DMS 273 (cell line): ENCODE data around the gene CYBC1.
"Not testable (repeated sequence)": the region's sequence is repeated elsewhere in the genome, so short reads cannot be mapped to it uniquely, and the experiment has no call there.

Experiments used
- DNase-seq: peaks from one replicate; lab custom pipeline; 2025; ENCODE audit not compliant: unreplicated experiment; lab: John Stamatoyannopoulos, UW

Gene CYBC1

DNA sequence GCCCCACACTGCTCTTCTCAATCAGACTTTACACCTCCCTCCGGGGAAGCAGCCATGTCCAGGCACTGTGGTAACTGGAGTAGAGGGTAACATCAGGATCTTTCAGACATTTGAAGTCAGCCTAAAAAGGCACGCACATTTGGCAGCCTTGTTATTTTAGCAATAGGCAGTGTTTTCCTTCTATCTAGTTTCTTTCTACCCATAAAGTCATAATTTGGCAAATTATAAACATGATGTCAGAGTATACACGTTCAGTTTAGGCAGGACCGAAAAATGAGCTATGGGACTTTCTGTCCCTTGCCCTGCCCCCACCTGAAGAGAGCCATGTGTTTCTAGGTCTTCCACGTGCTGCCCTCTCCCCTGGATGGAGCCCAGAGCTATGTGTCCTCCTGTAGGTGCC, 29.1 kb upstream of the CYBC1 start:
- no peak for DNase-seq

DNA sequence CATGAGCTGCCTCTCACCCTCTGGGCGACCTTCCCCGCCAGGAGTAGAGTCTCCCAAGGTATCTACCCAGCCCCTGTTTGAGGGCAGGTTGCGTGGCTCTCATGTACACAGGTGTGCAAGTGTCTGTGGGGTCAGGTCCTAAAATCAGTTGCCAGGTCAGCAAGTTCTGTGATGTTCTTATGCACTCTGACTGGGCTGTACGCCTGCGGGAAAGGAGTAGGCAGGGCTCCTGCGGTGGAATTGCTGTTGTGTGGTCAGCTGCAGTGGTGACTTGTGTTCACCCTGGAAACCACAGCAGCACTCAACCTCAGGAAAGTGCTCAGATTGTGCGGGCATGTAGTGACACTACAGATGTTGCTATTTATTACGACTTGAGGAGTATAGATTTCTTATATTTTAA, 27.4 kb upstream of the CYBC1 start:
- DNase-seq = no peak

DNA sequence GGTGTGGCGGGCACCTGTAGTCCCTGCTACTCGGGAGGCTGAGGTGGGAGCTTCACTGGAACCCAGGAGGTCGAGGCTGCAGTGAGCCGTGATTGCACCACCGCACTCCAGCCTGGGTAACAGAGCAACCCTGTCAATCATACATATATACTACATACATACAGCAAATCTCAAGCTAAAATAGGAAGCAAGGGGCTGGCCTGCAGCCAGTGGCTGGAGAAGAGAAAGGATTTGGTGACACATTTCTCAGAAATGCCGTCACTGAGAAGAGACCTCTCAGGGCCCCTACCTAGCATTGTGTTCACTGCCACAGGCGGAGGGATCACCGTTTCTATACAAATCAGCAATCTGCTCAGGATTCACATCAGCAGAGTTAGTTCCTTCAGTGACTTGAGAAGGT, 24.9 kb upstream of the CYBC1 start:
- DNase-seq = no peak

DNA sequence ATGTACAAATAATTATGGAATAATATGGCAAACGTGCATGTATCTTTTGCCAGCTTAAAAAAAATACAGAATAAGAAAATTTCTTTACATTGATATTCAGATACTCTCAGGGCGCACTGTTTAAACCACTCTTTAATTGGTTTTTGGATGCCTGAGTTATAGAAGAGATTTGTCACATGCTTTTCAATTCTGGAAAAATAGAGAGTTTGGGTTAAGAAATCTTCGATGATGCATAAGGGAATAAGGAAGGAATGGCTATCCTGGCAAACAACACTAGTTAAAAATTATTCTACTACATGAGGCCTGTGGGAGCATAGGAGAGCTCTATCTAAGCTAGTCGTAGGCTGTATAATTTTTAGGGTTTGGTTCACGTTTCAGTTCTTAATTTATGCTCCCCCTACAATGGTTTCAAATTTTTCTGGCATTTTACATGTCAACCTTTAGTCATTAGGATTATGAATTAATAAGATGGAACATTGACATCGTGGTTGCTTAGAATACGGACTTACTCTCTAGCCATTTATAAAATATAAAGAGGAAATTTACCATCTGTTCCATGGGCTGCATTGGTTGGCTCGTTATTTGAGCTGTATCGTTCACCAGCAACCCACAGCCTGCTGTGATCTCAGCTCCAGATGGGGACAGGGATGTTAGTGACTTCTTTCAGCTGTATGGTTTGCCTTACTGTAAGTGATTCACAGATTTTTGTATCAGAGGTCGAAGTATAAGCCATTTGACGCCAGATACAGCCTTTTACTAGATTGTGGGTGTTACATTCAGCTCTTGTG, 23.9 kb upstream of the CYBC1 start:
- DNase-seq = peak; percentile 88

DNA sequence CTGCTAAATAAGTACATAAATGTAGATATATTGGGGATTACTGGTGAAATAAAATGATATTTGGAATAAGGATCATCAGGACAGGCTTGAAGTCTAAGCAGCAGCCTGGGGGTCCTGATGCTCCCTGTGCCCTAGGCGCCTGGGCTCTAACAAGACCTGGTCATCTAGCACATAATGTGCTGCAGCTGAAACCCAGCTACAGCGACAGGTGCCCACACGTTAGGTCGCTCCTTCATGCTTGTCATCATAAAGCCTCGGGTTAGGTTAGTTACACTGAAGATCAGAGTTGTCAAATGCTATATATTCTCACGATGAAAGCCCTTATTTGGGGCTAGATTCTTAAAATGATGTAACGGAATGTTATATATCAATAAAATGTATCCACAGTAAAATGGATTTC, 19.5 kb upstream of the CYBC1 start:
- DNase-seq = no peak

DNA sequence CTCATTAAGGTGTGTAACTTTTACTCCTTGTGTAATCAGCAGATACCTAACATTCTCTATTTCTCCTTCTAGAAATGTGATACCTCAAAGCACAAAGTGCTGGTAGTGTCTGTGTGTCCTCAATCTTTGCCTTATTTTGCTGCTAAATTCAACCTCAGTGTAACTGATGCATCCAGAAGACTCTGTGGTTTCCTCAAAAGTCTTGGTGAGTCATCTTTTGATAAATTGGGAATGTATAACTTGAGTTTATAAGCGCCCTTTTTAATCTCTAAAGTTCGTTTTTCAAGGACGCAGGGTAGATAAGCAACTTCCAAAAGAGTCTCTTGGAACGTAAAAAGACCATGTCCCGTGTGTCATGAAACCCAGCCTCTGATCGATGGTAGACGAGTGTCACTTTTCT, 18.1 kb upstream of the CYBC1 start:
- DNase-seq = no peak

DNA sequence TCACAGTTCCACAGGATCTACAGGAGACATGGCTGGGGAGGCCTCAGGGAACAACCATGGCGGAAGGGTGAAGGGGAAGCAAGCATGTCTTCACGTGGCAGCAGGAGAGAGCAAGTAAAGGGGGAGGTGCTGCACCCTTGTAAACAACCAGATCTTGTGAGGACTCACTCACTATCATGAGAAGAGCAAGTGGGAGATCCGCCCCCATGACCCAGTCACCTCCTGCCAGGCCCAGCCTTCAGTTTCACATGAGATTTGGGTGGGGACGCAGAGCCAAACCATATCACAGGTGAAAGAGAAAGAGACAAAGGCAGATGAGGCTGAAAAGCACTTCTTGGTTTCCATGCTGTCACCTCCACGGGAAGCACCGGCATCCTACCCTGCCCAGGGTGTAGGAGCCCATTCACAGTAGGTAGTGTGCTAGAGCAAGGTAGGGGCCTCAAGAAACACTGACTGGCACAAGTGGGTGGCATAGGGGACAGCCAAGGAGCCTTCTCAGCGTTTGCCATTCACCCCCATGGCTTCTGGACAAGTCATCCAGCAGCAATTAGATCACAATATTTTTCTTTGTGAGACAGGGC, 14.6 kb upstream of the CYBC1 start:
- no peak for DNase-seq

DNA sequence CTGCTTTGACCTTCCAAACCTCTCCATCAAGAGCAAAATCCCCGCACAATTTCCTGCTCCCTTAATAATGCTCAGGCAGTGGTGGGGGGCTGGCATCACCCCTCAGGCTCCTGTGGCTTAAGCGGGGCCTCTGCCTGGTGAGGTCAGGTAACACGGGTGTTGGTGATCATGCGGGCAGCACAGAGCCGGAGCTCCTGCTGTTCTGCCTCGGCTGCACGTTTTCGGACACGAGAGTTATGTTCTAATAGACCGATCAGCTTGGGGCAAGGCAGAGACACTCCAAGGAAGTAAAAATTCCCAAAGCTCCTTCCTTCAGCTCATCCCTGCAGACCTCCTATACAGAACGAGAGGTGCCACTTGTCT, 14.0 kb upstream of the CYBC1 start:
- DNase-seq = no peak

DNA sequence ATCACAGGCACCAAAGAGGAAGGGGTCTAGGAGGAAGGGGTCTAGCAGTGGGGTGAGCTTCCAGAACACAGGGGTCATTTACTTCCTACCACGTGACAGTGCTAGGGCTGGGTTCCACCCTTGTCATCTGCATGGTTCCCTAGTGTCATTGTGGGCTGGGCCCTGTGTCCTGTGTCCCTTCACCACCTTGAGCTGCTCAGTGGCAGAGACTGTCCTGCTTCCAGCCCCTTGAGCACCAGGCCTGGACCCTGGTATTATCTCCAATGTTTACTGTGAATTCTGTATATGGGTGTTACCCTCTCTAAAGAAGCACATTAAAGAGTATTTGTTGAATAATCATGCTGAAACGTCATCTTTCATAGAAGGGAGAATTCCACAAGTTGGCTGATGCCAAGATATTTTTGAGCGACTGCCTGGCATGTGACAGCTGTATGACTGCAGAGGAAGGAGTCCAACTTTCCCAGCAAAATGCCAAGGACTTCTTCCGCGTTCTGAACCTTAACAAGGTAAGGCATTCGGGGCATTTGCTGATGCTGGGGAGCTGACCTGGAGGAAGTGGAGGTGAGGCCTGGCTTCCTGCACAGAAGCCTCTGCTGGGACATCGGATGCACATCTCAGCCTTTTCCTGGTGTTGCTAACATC, 13.5 kb upstream of the CYBC1 start:
- DNase-seq = no peak

DNA sequence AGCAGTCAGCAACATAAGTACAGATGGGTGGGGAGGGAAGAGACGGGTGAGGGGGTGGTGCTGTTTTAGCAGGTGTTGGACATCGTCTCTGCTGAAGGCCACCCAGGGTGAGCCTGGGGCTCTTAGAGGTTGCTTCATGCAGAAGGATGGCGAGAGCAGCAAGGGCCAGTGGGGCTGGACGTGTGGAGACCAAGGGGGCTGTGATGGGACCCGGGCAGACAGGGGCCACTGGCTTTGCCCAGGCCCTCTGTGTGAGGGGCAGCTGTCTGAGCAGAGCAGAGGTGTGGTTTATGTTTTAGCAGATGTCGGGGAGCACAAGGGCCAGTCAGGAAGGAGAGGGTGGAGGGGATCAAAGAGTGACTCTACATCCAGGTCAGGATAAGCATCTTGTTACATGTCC, 12.8 kb upstream of the CYBC1 start:
- no peak for DNase-seq

DNA sequence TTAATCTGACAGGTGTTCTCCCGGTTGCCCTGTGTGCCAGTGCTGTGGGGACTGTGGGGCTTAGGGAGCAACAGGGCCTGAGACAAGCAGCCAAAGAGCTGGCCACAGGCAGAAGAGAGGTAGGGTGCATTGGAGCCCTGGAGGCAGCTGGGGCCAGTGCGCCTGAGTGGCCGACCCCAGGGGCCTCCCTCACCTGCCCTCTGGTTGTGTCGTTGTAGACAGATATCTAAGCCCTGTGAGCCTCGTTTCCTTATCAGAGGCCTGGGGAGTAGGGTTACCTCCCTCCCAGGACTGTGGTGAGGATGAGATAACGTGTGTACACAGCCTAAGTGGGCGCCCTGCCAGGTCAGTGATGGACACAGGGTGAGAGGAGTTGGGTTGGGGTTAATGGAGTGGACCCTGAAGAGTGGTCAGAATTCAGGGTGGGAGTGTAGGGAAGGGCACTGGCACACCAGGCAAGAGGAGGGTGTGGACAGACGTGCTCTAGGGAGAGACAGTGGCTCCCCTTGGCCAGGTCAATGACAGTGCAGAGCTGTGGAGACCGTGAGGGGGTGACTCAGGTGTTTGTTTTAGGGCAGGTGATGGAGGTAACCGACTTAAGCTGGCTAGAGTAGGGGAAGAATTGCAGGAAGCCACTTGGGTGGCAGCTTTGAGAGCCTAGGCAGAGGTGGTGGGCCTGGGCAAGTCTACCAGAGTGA, 11.4 kb upstream of the CYBC1 start:
- DNase-seq = no peak

DNA sequence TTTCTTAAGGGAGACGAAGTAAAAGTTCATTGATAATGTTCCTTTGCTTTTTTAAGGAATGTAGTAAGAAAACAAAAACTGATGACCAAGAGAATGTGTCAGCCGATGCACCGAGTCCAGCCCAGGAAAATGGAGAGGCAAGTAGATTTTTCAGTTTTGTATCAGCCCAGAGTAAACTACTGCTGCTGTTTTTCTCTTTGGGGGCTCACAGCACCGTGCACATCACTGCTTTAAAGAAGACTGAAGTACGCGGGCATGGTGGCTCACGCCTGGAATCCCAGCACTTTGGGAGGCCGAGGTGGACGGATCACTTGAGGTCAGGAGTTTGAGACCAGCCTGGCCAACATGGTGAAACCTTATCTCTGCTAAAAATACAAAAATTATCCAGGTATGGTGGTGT, 9.4 kb upstream of the CYBC1 start:
- not testable (repeated sequence) for DNase-seq

DNA sequence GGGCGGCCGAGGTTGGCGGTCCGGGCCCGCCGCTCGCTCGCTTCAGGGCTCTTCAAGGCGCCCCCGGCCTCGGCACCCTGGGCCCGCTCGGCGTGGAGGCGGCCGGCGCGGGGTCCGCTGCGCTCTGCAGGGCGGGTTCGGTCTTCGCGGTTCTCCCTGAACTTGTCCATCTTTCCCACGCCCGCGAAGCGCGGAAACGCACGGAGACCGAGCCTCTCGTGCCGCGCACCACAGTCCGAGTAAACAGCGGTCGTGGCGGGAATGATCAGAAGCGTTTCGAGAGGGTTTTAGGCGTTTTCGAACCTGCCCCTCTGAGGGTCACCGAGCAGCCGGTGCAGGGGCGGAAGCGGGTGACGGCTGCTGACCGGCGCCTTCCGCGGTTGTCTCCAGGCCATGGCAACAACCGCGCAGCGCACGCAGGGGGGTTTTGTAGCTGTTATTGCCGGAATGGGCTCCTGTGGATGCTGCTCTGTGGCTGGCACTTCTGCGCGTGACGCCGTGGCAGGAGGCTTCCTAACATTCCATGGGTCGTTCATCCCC, 8.4 kb upstream of the CYBC1 start:
- peak; percentile 58 for DNase-seq

DNA sequence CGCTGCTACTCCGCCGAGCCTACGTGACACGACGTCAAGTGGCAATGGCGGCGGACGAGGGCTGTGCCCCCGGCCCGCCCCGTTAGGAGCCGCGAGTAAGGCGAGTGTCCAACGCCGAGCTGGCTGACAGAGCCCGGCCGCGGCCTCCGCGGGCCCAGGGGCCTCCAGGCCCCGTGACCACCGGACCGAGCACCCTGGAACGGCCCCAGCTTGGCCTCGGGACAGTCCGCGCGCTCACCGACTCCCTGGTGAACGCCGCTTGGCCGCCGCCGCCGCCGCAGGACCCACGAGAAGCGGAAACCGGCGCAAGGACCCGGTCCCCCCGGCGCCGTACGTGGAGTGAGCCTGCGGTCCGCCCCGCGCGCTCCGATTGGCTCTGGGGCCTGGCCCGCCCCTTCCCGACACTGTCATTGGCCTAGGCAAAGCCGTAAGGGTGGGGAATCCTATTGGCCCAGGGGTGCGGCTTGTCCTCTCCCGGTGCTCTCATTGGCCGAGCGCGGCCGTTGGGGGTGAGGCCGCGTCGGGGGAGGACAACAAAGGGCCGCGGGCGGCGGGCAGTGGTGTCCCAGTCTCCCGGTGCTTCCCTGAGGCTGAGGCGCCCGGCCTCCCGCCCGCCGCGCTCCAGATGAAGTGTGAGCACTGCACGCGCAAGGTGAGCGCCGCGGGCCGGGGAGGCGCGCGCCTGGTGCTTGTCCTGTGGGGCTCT, 7.8 kb upstream of the CYBC1 start, which contains the start of gene NARF:
Gene NARF, plus strand, starts transcription at position 563 of the 706 bp plus-strand sequence. Its CDS starts 63 bp downstream, at position 626.
- DNase-seq = peak; percentile 99

DNA sequence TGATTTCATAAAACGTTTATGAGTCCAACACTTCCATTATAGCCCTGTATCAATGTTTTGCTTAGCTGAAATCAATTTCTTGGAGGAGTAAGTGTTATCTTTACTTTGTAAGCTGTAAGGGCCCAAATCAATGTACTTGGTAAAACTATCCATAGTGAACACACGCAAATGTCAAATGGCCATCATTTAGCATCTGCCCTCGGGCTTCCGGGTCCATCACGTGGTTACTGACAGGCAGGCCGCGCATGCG, 7.3 kb upstream of the CYBC1 start:
- no peak for DNase-seq

DNA sequence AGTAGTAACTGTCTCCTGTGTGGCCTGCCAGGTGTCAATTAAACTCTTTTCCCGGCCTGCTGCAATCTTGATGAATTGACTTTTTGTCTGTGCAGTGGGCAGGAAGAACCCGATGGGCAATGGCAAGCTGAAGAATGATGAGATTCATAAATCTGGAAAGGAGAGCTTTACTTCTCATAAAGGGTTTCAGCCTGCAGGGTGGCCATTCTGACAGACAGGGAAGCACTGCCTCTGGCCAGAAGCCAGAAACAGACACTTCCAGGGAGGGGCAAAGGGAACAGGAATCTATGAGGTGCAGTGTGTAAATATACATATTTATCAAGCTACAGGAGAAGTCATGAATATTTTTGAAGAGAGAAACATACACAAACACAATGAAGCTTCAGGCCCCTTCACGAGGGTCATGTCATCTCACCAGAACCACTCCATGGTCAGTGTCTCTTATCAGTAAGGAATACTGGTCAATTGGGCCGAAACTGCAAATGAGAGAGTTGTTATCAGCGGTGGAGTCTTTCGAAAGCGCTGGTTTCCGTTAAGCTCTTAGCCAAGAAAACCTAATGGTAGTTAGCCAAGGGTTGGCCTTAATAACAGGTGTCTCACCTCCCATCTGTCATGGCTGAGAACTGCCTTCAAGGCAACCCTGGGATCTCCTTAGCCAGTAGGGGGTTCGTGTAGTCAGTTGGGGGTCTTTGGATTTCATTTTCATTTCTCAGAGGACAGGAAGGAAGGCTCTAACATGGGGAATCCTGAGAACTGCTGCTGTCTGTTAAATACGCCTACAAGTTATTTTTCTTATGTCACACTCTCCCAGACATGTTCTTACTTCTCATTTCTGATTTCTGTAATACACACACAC, 6.7 kb upstream of the CYBC1 start:
- DNase-seq = peak; percentile 63

DNA sequence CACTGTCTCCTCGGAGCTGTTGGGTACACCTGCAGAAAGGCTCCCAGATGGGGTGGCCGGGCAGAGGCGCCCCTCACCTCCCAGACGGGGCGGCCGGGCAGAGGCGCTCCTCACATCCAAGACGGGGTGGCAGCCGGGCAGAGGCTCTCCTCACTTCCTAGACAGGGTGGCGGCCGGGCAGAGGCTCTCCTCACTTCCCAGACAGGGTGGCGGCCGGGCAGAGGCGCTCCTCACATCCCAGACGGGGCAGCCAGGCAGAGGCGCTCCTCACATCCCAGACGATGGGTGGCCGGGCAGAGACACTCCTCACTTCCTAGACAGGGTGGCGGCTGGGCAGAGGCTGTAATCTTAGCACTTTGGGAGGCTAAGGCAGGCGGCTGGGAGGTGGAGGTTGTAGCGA, 3.2 kb upstream of the CYBC1 start:
- not testable (repeated sequence) for DNase-seq

DNA sequence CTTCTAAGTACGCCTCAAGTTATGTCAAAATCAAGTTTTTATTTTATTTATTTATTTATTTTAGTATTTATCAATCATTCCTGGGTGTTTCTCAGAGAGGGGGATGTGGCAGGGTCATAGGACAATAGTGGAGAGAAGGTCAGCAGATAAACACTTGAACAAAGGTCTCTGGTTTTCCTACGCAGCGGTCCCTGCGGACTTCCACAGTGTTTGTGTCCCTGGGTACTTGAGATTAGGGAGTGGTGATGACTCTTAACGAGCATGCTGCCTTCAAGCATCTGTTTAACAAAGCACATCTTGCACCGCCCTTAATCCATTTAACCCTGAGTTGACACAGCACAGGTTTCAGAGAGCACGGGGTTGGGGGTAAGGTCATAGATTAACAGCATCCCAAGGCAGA, 2.6 kb upstream of the CYBC1 start:
- not testable (repeated sequence) for DNase-seq

DNA sequence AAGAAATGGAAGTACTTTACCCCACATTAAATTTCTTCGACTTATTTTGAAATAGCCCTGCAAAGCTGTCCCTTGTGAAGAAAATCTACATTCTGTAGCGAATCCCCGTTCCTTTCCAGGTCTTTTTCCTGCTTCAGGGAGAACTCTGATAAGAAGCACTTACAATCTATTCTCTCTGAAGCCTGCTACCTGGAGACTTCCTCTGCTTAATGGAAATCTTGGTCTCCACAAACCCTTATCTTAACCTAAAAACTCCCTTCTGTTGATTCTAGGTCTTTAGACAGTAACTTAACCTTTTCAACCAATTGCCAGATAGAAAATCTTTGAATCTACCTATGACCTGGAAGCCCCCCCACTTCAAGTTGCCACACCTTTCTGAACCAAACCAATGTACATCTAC, 1.6 kb upstream of the CYBC1 start:
- DNase-seq = no peak

DNA sequence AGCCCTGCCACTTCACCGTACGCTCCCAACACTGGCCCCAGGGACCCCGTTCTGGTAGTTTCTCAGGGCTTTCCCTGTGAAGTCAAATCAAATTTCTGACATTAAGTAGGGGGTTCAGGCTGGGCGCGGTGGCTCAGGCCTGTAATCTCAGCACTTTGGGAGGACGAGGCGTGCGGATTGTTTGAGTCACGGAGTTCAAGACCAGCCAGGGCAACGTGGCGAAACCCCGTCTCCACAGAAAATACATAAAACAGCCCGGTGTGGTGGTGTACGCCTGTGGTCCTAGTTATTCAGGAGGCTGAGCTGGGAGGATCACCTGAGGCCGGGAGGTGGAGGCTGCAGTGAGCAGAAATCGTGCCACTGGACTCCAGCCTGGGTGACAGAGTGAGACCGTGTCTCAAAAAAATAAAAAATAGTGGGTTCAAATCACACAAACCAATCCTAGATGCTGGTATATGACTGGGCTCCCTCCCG, 632 bp downstream of the CYBC1 start:
- no peak for DNase-seq
